ENCODE data around the gene CD80.
A peak's percentile ranks its signal among the peaks of the same experiment; 100 is the strongest.
"Not testable (repeated sequence)": the region's sequence is repeated elsewhere in the genome, so short reads cannot be mapped to it uniquely, and the experiment has no call there.

Gene CD80

GRCh38 chr3:119559441-119559963 lies at the start of gene CD80:
Gene CD80 (minus strand): TSS chr3:119559614. CDS start chr3:119557728, 1,886 bp downstream.
- peak; percentile 48 for DNase-seq

GRCh38 chr3:119608405-119609000 lies 49.1 kb upstream of the CD80 start:
- no peak for DNase-seq

- no peak for DNase-seq
These were observed 45.5 kb upstream of the CD80 start for GRCh38 chr3:119604878-119605277.

- no peak for DNase-seq
These were observed 43.3 kb upstream of the CD80 start for GRCh38 chr3:119602676-119603075.

- DNase-seq: peak; percentile 6
These were observed 41.7 kb upstream of the CD80 start for GRCh38 chr3:119601154-119601553.

- peak; percentile 4 for DNase-seq
These were observed 41.3 kb upstream of the CD80 start for GRCh38 chr3:119600732-119601131.

- DNase-seq: no peak
These were observed 40.3 kb upstream of the CD80 start for GRCh38 chr3:119599558-119600174.

GRCh38 chr3:119598410-119599098 lies 39.1 kb upstream of the CD80 start:
- DNase-seq: no peak

GRCh38 chr3:119597548-119598288 lies 38.3 kb upstream of the CD80 start, which contains the start of gene PLA1A:
Gene PLA1A (plus strand): TSS chr3:119597885. CDS start chr3:119597914, 29 bp downstream.
- no peak for DNase-seq

GRCh38 chr3:119596398-119596797 lies 37.0 kb upstream of the CD80 start:
- DNase-seq: no peak

GRCh38 chr3:119595639-119596334 lies 36.4 kb upstream of the CD80 start:
- DNase-seq: no peak

- not testable (repeated sequence) for DNase-seq
These were observed 35.5 kb upstream of the CD80 start for GRCh38 chr3:119594929-119595328.

- no peak for DNase-seq
These were observed 34.7 kb upstream of the CD80 start for GRCh38 chr3:119594066-119594465.

- DNase-seq: no peak
These were observed 33.4 kb upstream of the CD80 start for GRCh38 chr3:119592861-119593260.

- DNase-seq: no peak
These were observed 31.3 kb upstream of the CD80 start for GRCh38 chr3:119590706-119591105.

- DNase-seq: no peak
These were observed 29.8 kb upstream of the CD80 start for GRCh38 chr3:119589102-119589773.

- DNase-seq: peak; percentile 20
These were observed 28.7 kb upstream of the CD80 start for GRCh38 chr3:119588112-119588511.

GRCh38 chr3:119586733-119587172 lies 27.3 kb upstream of the CD80 start:
- no peak for DNase-seq

- no peak for DNase-seq
These were observed 26.6 kb upstream of the CD80 start for GRCh38 chr3:119585856-119586570.

GRCh38 chr3:119585208-119585607 lies 25.8 kb upstream of the CD80 start:
- no peak for DNase-seq

GRCh38 chr3:119582178-119582577 lies 22.8 kb upstream of the CD80 start:
- peak; percentile 11 for DNase-seq
